ENCODE data around the gene CHD6. TPM values are rescaled to one million over a fixed set of nuclear protein-coding genes. Genes with fewer than 3 reads are reported as not detected.

Gene CHD6
- total and polyA plus RNA-seq, 4 donors: 3.3 to 23.4 (median 18.2) TPM

GRCh38 chr20:41425180-41425884, 192.8 kb downstream of the CHD6 start (continued):
- no peak for TF ChIP-seq HNF4A (conservative IDR thresholded peaks at IDR 0.05)
- TF ChIP-seq FOXA2 (IDR thresholded peaks at IDR 0.05): no peak

- no peak overlapping the region for H3K9ac ChIP-seq (ENCODE audit: low read depth in 1 of 2, low read length in 2 of 2)
- 86% methylated on average over 1 of the region's 1 CpG for WGBS
- H3K27ac ChIP-seq (ENCODE audit: low read depth in 1 of 2, low read length in 2 of 2): no peak overlapping the region
- TF ChIP-seq ATF3 (IDR thresholded peaks at IDR 0.05) (no peak), EGR1 (IDR thresholded peaks at IDR 0.05; ENCODE audit: low read depth in 2 of 2) (no peak), FOXA2 (IDR thresholded peaks at IDR 0.05) (no peak), MAX (IDR thresholded peaks at IDR 0.05) (no peak), NR2F2 (IDR thresholded peaks at IDR 0.05) (no peak)
- H3K36me3 ChIP-seq (ENCODE audit: control insufficient read depth in 4 of 4, insufficient read depth in 3 of 4, low read depth in 1 of 4, low read length in 3 of 4): peaks cover 4 to 66% (median 46%) of the 10 kb centered on the region in 4 donors
- H3K9me3 ChIP-seq (ENCODE audit: control insufficient read depth in 4 of 4, low read length in 3 of 4): no peaks in the 10 kb centered on the region
- no peak for DNase-seq (ENCODE audit: low spot score)
- H3K4me1 ChIP-seq (ENCODE audit: control insufficient read depth in 4 of 4, insufficient read depth in 4 of 4, low read length in 3 of 4): no peaks in the 10 kb centered on the region
- no peak overlapping the region for H3K4me3 ChIP-seq (ENCODE audit: low read depth in 1 of 3, low read length in 3 of 3)
- no peaks in the 10 kb centered on the region for H3K27me3 ChIP-seq (ENCODE audit: control insufficient read depth in 4 of 4, insufficient read depth in 4 of 4, low read length in 3 of 4)
Measured at GRCh38 chr20:41424546-41424945, 193.6 kb downstream of the CHD6 start.

- Histone ChIP-seq H3K4me1 (ENCODE audit: control insufficient read depth in 4 of 4, insufficient read depth in 4 of 4, low read length in 3 of 4) (no peaks in the 10 kb centered on the region), H3K9ac (ENCODE audit: low read depth in 1 of 2, low read length in 2 of 2) (no peak overlapping the region), H3K27ac (ENCODE audit: low read depth in 1 of 2, low read length in 2 of 2) (no peak overlapping the region), H3K4me3 (ENCODE audit: low read depth in 1 of 3, low read length in 3 of 3) (no peak overlapping the region), H3K27me3 (ENCODE audit: control insufficient read depth in 4 of 4, insufficient read depth in 4 of 4, low read length in 3 of 4) (no peaks in the 10 kb centered on the region), H3K9me3 (ENCODE audit: control insufficient read depth in 4 of 4, low read length in 3 of 4) (no peaks in the 10 kb centered on the region), H3K36me3 (ENCODE audit: control insufficient read depth in 4 of 4, insufficient read depth in 3 of 4, low read depth in 1 of 4, low read length in 3 of 4) (peaks cover 4 to 66% (median 47%) of the 10 kb centered on the region in 4 donors)
- 93% methylated on average over 3 of the region's 3 CpGs for WGBS
- TF ChIP-seq NR2F2 (IDR thresholded peaks at IDR 0.05) (no peak), FOXA2 (IDR thresholded peaks at IDR 0.05) (no peak), ZBTB33 (IDR thresholded peaks at IDR 0.05) (no peak), FOXA1 (IDR thresholded peaks at IDR 0.05) (no peak), HNF4G (IDR thresholded peaks at IDR 0.05) (no peak), EGR1 (IDR thresholded peaks at IDR 0.05; ENCODE audit: low read depth in 2 of 2) (no peak), MAX (IDR thresholded peaks at IDR 0.05) (no peak), RXRA (IDR thresholded peaks at IDR 0.05) (no peak), ATF3 (IDR thresholded peaks at IDR 0.05) (no peak), HNF4A (conservative IDR thresholded peaks at IDR 0.05) (no peak), SP1 (IDR thresholded peaks at IDR 0.05) (no peak), GABPA (IDR thresholded peaks at IDR 0.05 in 1 of 2, conservative IDR thresholded peaks at IDR 0.05 in 1 of 2) (no peak), TAF1 (conservative IDR thresholded peaks at IDR 0.05) (no peak), JUND (IDR thresholded peaks at IDR 0.05) (no peak), YY1 (IDR thresholded peaks at IDR 0.05) (no peak), REST (IDR thresholded peaks at IDR 0.05) (no peak), RAD21 (IDR thresholded peaks at IDR 0.05) (no peak)
- no peak for DNase-seq (ENCODE audit: low spot score)
Measured at GRCh38 chr20:41424011-41424410, 194.2 kb downstream of the CHD6 start.

All from liver (tissue), 9 donors.